ENCODE data around the gene STK32A.

The STK32A gene

DNA sequence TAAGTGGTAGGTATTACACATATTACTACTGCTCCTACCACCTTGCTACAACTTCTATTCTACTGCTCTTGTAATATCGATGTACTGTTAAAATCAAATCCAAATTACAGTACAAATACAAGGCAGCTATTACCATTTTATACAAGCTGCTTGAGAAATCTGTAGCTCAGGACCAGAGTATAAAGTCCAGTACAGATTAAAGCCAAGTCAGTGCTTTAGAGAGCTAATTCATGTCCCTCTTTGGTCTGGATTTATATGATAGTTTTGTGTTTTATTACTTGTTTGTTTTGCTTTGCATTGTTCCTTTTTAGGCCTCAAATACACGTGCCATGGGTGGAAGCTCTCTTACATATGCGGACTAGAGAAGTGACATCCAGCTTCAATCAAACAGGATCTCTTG lies 199.2 kb downstream of the STK32A start:
- DNase-seq (ENCODE audit: low read depth in 1 of 2, low spot score in 1 of 2): no peak
- TF ChIP-seq, protein P1, sequence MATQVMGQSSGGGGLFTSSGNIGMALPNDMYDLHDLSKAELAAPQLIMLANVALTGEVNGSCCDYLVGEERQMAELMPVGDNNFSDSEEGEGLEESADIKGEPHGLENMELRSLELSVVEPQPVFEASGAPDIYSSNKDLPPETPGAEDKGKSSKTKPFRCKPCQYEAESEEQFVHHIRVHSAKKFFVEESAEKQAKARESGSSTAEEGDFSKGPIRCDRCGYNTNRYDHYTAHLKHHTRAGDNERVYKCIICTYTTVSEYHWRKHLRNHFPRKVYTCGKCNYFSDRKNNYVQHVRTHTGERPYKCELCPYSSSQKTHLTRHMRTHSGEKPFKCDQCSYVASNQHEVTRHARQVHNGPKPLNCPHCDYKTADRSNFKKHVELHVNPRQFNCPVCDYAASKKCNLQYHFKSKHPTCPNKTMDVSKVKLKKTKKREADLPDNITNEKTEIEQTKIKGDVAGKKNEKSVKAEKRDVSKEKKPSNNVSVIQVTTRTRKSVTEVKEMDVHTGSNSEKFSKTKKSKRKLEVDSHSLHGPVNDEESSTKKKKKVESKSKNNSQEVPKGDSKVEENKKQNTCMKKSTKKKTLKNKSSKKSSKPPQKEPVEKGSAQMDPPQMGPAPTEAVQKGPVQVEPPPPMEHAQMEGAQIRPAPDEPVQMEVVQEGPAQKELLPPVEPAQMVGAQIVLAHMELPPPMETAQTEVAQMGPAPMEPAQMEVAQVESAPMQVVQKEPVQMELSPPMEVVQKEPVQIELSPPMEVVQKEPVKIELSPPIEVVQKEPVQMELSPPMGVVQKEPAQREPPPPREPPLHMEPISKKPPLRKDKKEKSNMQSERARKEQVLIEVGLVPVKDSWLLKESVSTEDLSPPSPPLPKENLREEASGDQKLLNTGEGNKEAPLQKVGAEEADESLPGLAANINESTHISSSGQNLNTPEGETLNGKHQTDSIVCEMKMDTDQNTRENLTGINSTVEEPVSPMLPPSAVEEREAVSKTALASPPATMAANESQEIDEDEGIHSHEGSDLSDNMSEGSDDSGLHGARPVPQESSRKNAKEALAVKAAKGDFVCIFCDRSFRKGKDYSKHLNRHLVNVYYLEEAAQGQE (IDR thresholded peaks at IDR 0.05; ENCODE audit: insufficient replicate concordance, low read depth): no peak
- TF ChIP-seq GABPA (IDR thresholded peaks at IDR 0.05; ENCODE audit: low read depth) (no peak), POLR2AphosphoS5 (IDR thresholded peaks at IDR 0.05; ENCODE audit: low read depth) (no peak), SPI1 (IDR thresholded peaks at IDR 0.05; ENCODE audit: borderline replicate concordance, low read depth) (no peak)
- TF ChIP-seq, protein P2, sequence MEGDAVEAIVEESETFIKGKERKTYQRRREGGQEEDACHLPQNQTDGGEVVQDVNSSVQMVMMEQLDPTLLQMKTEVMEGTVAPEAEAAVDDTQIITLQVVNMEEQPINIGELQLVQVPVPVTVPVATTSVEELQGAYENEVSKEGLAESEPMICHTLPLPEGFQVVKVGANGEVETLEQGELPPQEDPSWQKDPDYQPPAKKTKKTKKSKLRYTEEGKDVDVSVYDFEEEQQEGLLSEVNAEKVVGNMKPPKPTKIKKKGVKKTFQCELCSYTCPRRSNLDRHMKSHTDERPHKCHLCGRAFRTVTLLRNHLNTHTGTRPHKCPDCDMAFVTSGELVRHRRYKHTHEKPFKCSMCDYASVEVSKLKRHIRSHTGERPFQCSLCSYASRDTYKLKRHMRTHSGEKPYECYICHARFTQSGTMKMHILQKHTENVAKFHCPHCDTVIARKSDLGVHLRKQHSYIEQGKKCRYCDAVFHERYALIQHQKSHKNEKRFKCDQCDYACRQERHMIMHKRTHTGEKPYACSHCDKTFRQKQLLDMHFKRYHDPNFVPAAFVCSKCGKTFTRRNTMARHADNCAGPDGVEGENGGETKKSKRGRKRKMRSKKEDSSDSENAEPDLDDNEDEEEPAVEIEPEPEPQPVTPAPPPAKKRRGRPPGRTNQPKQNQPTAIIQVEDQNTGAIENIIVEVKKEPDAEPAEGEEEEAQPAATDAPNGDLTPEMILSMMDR (IDR thresholded peaks at IDR 0.05; ENCODE audit: insufficient read depth, low read length): no peak
- Histone ChIP-seq H3K27ac (replicated peaks) (no peak overlapping the region), H3K4me3 (replicated peaks; ENCODE audit: insufficient read depth, low read length) (no peak overlapping the region), H3K27me3 (ENCODE audit: insufficient read depth, poor library complexity, severe bottlenecking) (no peaks in the 10 kb centered on the region)

GRCh38 chr5:147436596-147436995 lies 201.8 kb downstream of the STK32A start:
- TF ChIP-seq POLR2AphosphoS5 (IDR thresholded peaks at IDR 0.05; ENCODE audit: low read depth): no peak
- TF ChIP-seq, protein P1 (IDR thresholded peaks at IDR 0.05; ENCODE audit: insufficient replicate concordance, low read depth): no peak
- TF ChIP-seq GABPA (IDR thresholded peaks at IDR 0.05; ENCODE audit: low read depth): no peak
- TF ChIP-seq SPI1 (IDR thresholded peaks at IDR 0.05; ENCODE audit: borderline replicate concordance, low read depth): no peak
- TF ChIP-seq, protein P2 (IDR thresholded peaks at IDR 0.05; ENCODE audit: insufficient read depth, low read length): no peak
- no peaks in the 10 kb centered on the region for H3K27me3 ChIP-seq (ENCODE audit: insufficient read depth, poor library complexity, severe bottlenecking)
- no peak overlapping the region for H3K27ac ChIP-seq (replicated peaks)
- peak in 1 of 2 experiments; percentile 21 for DNase-seq (ENCODE audit: low read depth in 1 of 2, low spot score in 1 of 2)
- no peak overlapping the region for H3K4me3 ChIP-seq (replicated peaks; ENCODE audit: insufficient read depth, low read length)

- Histone ChIP-seq H3K27ac (replicated peaks) (no peak overlapping the region), H3K4me3 (replicated peaks; ENCODE audit: insufficient read depth, low read length) (no peak overlapping the region), H3K27me3 (ENCODE audit: insufficient read depth, poor library complexity, severe bottlenecking) (no peaks in the 10 kb centered on the region)
- TF ChIP-seq, protein P1 (IDR thresholded peaks at IDR 0.05; ENCODE audit: insufficient replicate concordance, low read depth): peak; percentile 16
- TF ChIP-seq POLR2AphosphoS5 (IDR thresholded peaks at IDR 0.05; ENCODE audit: low read depth) (peak; percentile 68), SPI1 (IDR thresholded peaks at IDR 0.05; ENCODE audit: borderline replicate concordance, low read depth) (no peak; the same call in 1 of the 2 replicates)
- TF ChIP-seq, protein P2 (IDR thresholded peaks at IDR 0.05; ENCODE audit: insufficient read depth, low read length): no peak
- peak; percentile 77 to 81 for DNase-seq (ENCODE audit: low read depth in 1 of 2, low spot score in 1 of 2)
These were observed 202.4 kb downstream of the STK32A start for GRCh38 chr5:147437161-147437596.
